ENCODE results near the gene PRDM2.
"Not testable (repeated sequence)": the region's sequence is repeated elsewhere in the genome, so short reads cannot be mapped to it uniquely, and the experiment has no call there.

Gene PRDM2

DNA sequence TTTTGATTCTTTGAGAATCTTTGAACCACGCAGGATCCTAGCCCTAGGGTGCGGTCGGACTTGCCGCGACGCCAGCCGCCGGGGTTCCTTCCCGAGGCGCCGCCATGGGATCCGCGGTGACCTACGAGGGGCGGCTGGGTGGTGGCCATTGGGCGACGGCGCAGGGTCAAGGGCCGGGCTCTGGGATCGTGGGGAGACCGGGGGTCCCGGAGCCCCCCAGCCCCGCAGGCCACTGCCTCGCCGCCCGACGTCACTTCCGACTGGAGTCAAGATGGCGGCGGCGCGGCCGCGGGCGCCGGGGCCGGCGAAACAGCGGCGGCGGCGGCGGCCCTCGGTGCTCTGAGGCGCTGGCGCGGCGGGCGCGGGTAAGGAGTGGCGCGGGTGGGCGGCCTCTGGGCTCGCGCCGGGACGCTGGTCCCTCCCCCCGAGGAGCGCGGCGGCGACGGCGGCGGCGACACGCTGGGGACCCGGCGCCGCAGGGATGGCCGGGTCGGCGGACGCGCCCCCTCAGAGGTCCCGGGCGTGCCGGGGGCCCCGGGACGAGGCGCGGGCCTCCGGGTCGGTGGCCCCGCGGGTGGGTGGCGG lies at the start of gene PRDM2:
Gene PRDM2, plus strand, starts transcription at position 253 of the 585 bp plus-strand sequence. CDS start 15,418 bp downstream, outside the sequence.
- FAIRE-seq = no peak

DNA sequence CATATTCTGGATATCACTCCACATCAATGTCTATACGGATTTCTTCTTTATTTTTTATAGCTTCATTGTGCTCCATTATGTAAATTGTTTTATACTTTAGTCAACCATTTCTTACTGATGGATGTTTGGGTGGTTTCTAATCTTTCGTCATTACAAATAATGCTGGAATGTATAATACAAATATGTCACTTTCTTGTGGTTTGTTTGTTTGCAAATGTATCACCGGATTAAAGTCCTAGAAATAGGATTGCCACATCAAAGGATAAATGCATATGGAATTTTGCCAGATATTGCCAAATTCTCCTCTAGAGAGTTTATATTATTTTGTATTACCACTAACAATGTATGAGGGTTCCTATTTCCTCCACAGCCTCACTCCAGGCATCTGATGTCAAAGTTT lies 48.7 kb upstream of the PRDM2 start:
- no peak for FAIRE-seq

DNA sequence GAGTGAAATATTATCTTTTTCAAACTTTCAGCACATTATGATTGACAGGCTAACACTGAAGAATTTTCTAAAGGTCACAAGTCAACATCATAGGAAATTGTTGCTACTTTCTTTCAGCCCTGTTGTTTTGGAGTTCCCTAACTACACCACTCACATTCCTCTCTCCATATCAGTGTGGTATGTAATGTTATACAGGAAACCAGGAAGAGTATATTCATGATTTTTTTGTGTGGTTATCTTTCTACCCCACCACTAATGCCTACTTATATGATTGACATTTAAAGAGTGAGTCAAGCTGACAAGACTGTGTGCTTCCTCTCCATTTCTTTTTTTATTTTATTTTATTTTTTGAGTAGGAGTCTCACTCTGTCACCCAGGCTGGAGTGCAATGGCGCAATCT lies 47.8 kb upstream of the PRDM2 start:
- no peak for FAIRE-seq

- no peak for FAIRE-seq
Measured at GRCh38 chr1:13661539-13661938, 38.4 kb upstream of the PRDM2 start.

GRCh38 chr1:13662493-13662892 lies 37.5 kb upstream of the PRDM2 start:
- FAIRE-seq = no peak

- FAIRE-seq = no peak
Measured at GRCh38 chr1:13663969-13664368, 36.0 kb upstream of the PRDM2 start.

DNA sequence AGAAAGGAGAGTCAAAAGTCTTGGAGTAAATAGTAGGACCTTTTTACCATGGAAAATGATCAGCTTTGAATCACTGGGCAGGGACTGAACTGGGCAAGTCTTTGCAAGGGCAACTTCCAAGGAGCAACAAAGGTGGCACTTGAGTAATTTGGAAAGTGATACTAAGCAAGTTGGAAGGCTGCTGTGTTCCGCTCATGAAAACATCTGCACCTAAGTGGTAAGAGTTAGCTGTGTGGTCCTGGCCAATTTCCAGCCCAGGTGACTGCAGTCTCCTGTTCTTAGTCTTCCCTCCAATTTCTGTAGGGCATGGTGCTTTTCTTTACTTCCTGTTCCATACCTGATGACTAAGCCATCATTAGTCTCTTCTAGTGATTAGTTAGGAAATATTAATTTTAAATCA lies 35.5 kb upstream of the PRDM2 start:
- no peak for FAIRE-seq

- no peak for FAIRE-seq
Measured at GRCh38 chr1:13666317-13666716, 33.7 kb upstream of the PRDM2 start.

DNA sequence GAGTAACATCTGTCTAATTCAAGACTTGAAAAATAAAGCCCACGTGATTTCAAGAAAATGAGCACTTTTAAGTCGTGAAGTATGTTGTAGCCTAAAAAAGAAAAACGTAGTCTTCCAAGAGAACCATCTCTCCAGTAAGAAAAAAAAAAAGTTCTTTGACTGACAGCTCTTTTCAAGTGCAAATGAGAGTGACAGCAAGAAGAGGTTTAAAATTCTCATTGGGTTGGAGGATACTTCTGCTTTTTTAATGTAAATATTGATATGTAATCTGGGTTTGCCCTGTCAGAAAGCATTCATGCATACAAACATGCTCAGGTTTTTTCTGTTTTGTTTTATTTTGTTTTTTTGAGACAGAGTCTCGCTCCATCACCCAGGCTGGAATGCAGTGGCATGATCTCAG lies 32.3 kb upstream of the PRDM2 start:
- no peak for FAIRE-seq

DNA sequence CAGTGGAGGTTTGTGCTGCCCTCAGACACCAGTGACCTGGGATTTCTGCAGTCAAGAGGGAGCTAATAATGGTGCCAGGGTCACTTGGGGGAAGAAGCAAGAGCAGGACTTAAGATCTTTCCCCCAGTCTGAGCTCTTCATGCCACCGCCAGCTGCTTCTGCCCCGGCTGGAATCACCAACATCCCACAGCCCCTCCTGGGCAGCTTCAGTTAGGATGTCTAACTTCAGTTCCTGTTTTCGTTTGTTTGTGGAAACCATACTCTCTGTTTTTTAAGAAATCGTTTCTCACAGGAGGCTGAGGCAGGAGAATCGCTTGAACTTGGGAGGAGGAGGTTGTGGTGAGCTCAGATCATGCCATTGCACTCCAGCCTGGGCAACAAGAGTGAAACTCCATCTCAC lies 25.6 kb upstream of the PRDM2 start:
- no peak for FAIRE-seq

GRCh38 chr1:13675151-13675651 lies 24.8 kb upstream of the PRDM2 start:
- FAIRE-seq = no peak

DNA sequence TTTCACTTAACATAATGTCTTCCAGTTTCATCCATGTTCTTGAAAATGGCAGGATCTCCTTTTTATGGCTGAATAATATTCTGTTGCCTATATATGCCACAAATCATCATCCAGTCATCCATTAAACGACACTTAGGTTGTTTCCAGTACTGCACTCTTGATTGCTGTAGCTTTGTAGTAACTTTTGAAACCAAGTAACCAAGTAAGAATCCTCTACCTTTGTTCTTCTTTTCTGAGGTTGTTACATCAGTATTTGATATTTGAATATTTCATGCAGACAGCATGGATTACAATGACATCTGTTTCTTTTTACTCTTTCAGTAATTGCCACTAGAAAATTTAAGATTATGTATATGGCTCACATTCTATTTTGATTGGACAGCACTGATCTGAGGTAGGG lies 22.1 kb upstream of the PRDM2 start:
- FAIRE-seq = no peak

DNA sequence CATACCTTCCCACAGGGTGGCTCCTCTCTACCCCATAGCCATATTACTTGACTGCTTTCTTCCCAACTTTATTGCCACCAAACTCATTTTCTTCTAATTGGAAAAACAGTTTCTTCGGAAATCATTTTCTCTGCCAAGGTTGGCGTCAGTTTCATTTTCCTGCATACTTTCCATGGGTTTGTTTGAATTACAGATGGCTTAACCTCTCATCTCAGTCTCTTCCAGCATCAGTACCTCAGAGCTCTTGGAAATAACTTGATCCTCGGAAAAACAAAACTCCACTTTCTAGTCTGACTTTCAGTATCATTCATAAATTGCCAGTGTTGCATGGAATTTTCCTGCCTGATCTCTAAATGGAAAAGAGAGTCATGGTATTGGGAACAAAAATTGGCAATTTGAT lies 20.3 kb upstream of the PRDM2 start:
- no peak for FAIRE-seq

DNA sequence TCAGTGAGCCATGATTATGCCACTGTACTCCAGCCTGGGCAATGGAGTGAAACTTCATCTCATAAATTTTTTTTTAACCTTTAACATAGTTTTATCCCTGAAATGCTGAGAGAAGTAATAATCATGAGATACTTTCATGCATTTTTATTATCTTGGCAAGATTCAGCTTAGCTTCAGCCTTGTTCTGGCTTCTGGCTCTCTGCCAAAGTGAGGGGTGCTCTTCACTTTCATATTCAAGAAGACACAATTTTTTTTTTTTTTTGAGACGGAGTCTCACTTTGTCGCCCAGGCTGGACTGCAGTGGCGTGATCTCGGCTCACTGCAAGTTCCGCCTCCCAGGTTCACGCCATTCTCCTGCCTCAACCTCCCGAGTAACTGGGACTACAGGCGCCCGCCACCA lies 19.4 kb upstream of the PRDM2 start:
- not testable (repeated sequence) for FAIRE-seq

DNA sequence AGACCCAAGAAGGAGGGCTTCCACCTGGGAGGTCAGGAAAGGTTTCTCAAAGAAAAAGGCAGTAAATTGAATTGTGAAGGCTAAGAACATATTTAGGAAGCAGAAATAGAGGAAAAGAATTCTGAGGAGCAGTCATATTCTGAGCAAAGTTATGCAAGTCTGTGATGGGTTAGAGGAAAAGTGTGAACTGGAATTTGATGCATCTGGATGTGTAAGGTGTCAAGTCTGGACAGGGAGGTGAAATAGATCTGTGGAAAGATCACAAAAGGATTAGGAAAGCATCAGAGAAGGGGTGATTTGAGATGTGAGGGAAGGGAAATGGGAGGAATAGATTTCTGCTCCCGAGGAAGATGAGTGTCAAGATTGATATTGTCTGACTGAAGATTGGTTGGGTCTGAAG lies 18.1 kb upstream of the PRDM2 start:
- FAIRE-seq = no peak

GRCh38 chr1:13682444-13682843 lies 17.5 kb upstream of the PRDM2 start:
- no peak for FAIRE-seq

- FAIRE-seq = no peak
Measured at GRCh38 chr1:13683206-13683605, 16.8 kb upstream of the PRDM2 start.

DNA sequence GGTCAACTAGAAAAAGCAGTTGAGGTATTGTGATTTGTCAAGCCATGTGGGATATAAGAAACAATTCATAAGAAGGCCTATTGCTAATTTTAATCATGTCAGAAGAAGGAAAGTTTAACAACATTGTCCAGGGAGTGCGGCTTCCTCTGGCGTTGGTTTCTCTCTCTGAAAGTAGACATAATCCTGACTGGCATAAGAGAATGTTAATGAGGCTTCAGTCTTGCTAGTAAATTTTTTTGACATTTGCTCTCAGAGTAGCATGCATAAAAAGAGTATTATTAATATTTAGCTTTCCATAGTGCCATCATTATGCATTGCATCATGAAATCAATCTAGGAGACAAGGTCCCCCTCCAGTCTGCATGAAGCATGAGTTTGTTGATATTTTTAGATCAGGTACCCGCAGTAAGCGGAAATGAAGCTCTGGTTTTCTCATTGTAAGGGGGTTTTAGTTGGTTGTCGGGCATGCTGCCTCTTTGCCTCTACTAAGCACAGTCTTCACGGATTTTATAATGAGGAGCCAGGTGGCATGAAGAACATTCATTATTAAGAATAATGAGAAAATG lies 12.8 kb upstream of the PRDM2 start:
- no peak for FAIRE-seq

- not testable (repeated sequence) for FAIRE-seq
Measured at GRCh38 chr1:13693094-13693493, 6.9 kb upstream of the PRDM2 start.

- FAIRE-seq = no peak
Measured at GRCh38 chr1:13694886-13695684, 4.9 kb upstream of the PRDM2 start.

GRCh38 chr1:13697738-13698137 lies 2.2 kb upstream of the PRDM2 start:
- no peak for FAIRE-seq

GRCh38 chr1:13699510-13699909 lies 478 bp upstream of the PRDM2 start:
- no peak for FAIRE-seq

DNA sequence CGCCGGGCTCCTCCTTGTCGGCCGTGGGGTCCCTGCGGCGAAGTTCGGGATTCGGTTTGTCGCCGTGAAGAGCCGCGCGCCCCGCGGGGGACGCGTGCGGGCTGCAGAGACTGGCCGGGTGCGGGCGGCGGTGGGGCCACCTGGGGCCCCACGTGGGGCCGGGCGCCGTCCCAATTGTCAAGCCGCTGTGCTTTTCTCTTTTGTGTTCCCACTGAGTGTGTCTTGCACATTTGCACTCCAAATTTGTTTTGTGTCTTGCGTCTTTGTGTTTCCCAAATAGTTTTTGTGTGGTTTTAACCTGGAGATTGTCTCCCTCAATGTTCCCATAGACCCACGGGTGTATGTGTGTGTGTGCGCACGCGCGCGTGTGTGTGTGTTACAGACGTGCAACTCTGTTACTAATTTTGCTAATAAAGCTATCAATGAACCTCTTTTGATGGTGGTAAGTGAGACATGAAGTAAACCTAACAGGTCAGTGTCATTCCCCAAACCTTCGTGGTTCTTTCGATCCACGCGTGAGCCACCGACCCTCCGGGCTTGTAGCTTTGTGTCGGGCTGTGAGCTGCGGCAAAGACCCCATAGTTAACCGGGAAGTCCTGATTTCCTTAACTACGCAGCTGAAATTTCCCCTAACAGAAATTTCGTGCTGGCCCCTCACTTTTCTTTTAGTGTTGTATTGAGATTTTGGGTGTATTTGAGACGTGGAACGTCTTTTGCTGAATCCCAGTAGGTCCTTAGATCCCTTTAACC lies 708 bp downstream of the PRDM2 start:
- no peak for FAIRE-seq

DNA sequence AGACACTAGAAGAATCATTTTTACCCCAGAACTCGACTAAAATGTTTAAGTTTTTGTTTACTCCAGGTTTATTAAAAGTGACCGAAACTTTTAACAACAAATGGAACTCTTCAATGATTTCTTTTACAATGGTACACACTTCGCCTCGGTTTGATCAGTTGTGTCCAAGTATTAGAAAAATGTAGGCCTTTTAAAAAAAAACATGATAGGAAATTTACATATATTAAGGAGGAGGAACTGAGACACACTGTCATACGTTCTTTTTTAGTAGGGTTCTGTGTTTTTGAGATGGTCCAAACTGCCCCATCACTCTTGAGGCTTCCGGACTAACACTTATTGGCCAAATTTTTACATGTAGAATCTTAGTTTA lies 1.3 kb downstream of the PRDM2 start:
- FAIRE-seq = no peak

Measured in A204.1 (cell line).